Astrocyte (in vitro differentiated cells and primary cell): ENCODE results near the gene HOXA7. TPM values are rescaled to one million over a fixed set of nuclear protein-coding genes. Genes with fewer than 3 reads are reported as not detected.

Experiments used
- DNase-seq: peaks from one replicate; pipeline ENCODE4 v3.0.0-alpha.2; 2010; ENCODE audit warnings: low read depth
- FAIRE-seq: peaks from 2 replicates; lab custom pipeline; 2011; peaks lifted over from hg19 to GRCh38; lab: Jason Lieb, UNC
- H2AFZ ChIP-seq: 2 replicates; pipeline ENCODE4 v1.6.0; 2012; ENCODE audit warnings: low read depth, low read length, inconsistent platforms
- H3K27ac ChIP-seq: 2 replicates; pipeline ENCODE4 v1.5.1; 2011; ENCODE audit warnings: low read depth, low read length, inconsistent platforms
- H3K27me3 ChIP-seq: 2 replicates; pipeline ENCODE4 v1.6.0; 2011; ENCODE audit warnings: low read length, inconsistent platforms; ENCODE audit not compliant: insufficient read depth
- H3K36me3 ChIP-seq: 2 replicates; pipeline ENCODE4 v1.5.1; 2011; ENCODE audit warnings: low read length, inconsistent platforms; ENCODE audit not compliant: insufficient read depth
- H3K4me1 ChIP-seq: 2 replicates; pipeline ENCODE4 v1.5.1; 2011; ENCODE audit warnings: low read length, inconsistent platforms; ENCODE audit not compliant: insufficient read depth
- H3K4me2 ChIP-seq: 2 replicates; pipeline ENCODE4 v1.6.0; 2012; ENCODE audit warnings: low read length, inconsistent platforms
- H3K4me3 ChIP-seq: 2 replicates; pipeline ENCODE4 v1.5.1; 2011; ENCODE audit warnings: low read depth, mild to moderate bottlenecking, low read length, inconsistent platforms; ENCODE audit not compliant: insufficient read depth
- H3K79me2 ChIP-seq: 2 replicates; pipeline ENCODE4 v1.6.0; 2012; ENCODE audit warnings: mild to moderate bottlenecking, low read length, inconsistent platforms; ENCODE audit not compliant: insufficient read depth
- H3K9ac ChIP-seq: 2 replicates; pipeline ENCODE4 v1.6.0; 2012; ENCODE audit warnings: mild to moderate bottlenecking, low read length, inconsistent platforms
- H3K9me3 ChIP-seq: 2 replicates; pipeline ENCODE4 v1.5.1; 2012; ENCODE audit warnings: low read depth, mild to moderate bottlenecking, low read length, inconsistent platforms; ENCODE audit not compliant: insufficient read depth
- H4K20me1 ChIP-seq: 2 replicates; pipeline ENCODE4 v1.6.0; 2012; ENCODE audit warnings: low read length, inconsistent platforms; ENCODE audit not compliant: insufficient read depth
- H3K27ac Mint-ChIP-seq: one replicate; pipeline ENCODE4 v1.8.0; 2021; ENCODE audit warnings: mild to moderate bottlenecking, mixed read lengths; ENCODE audit not compliant: unreplicated experiment
- H3K27me3 Mint-ChIP-seq: one replicate; pipeline ENCODE4 v1.8.0; 2021; ENCODE audit warnings: low read depth, mixed read lengths; ENCODE audit not compliant: unreplicated experiment
- H3K36me3 Mint-ChIP-seq: one replicate; pipeline ENCODE4 v1.8.0; 2021; ENCODE audit warnings: low read depth, mixed read lengths; ENCODE audit not compliant: unreplicated experiment
- H3K4me1 Mint-ChIP-seq: one replicate; pipeline ENCODE4 v1.8.0; 2021; ENCODE audit warnings: low read depth, mixed read lengths; ENCODE audit not compliant: unreplicated experiment
- H3K4me3 Mint-ChIP-seq: one replicate; pipeline ENCODE4 v1.8.0; 2021; ENCODE audit warnings: mild to moderate bottlenecking, moderate library complexity, mixed read lengths; ENCODE audit not compliant: unreplicated experiment
- H3K9me3 Mint-ChIP-seq: one replicate; pipeline ENCODE4 v1.8.0; 2021; ENCODE audit warnings: mild to moderate bottlenecking, mixed read lengths; ENCODE audit not compliant: unreplicated experiment
- EZH2 ChIP-seq: IDR thresholded peaks from 2 replicates; pipeline ENCODE4 v1.6.1; 2012; ENCODE audit warnings: mild to moderate bottlenecking, low read length, inconsistent platforms; ENCODE audit not compliant: insufficient read depth
- total RNA-seq: library from RNA; stranded (reverse); gene quantifications from 2 replicates; pipeline ENCODE4 v1.2.1, GENCODE V29; 2021
- TF ChIP-seq, protein P1 (sequence below): IDR thresholded peaks from 2 replicates; pipeline ENCODE4 v1.5.1; 2011; ENCODE audit warnings: low read depth, mild to moderate bottlenecking, inconsistent platforms, low read length, moderate library complexity; ENCODE audit not compliant: insufficient read depth

The HOXA7 gene
- total RNA-seq, 1 donor from 2014 or later, result not detected

- no peak overlapping the region for H3K9ac ChIP-seq
- DNase-seq (no peak), FAIRE-seq (no peak)
- no peak overlapping the region for H3K4me3 ChIP-seq
- peaks cover 70% of the 10 kb centered on the region for H3K27me3 Mint-ChIP-seq
- peaks cover 33% of the 10 kb centered on the region for H3K9me3 Mint-ChIP-seq
- H4K20me1 ChIP-seq, result peaks cover 6% of the 10 kb centered on the region
- H3K79me2 ChIP-seq, result no peaks in the 10 kb centered on the region
- peaks cover 5% of the 10 kb centered on the region for H3K4me1 ChIP-seq
- H3K27me3 ChIP-seq, result peaks cover 92% of the 10 kb centered on the region
- TF ChIP-seq, protein P1, sequence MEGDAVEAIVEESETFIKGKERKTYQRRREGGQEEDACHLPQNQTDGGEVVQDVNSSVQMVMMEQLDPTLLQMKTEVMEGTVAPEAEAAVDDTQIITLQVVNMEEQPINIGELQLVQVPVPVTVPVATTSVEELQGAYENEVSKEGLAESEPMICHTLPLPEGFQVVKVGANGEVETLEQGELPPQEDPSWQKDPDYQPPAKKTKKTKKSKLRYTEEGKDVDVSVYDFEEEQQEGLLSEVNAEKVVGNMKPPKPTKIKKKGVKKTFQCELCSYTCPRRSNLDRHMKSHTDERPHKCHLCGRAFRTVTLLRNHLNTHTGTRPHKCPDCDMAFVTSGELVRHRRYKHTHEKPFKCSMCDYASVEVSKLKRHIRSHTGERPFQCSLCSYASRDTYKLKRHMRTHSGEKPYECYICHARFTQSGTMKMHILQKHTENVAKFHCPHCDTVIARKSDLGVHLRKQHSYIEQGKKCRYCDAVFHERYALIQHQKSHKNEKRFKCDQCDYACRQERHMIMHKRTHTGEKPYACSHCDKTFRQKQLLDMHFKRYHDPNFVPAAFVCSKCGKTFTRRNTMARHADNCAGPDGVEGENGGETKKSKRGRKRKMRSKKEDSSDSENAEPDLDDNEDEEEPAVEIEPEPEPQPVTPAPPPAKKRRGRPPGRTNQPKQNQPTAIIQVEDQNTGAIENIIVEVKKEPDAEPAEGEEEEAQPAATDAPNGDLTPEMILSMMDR, result no peak
- TF ChIP-seq EZH2, result no peak
- H3K27ac Mint-ChIP-seq, result peak overlapping the region; percentile 72
- no peak overlapping the region for H3K4me3 Mint-ChIP-seq
- no peaks in the 10 kb centered on the region for H3K36me3 Mint-ChIP-seq
- no peak overlapping the region for H3K4me2 ChIP-seq
- no peak overlapping the region for H2AFZ ChIP-seq
- H3K9me3 ChIP-seq, result peaks cover 16% of the 10 kb centered on the region
- H3K27ac ChIP-seq, result no peak overlapping the region
- H3K4me1 Mint-ChIP-seq, result no peaks in the 10 kb centered on the region
- no peaks in the 10 kb centered on the region for H3K36me3 ChIP-seq
Observed at GRCh38 chr7:27171325-27171636, 14.8 kb upstream of the HOXA7 start.

GRCh38 chr7:27170426-27171324, 14.2 kb upstream of the HOXA7 start:
- peaks cover 16% of the 10 kb centered on the region for H3K9me3 ChIP-seq
- Mint-ChIP-seq H3K4me3 (no peak overlapping the region), H3K4me1 (no peaks in the 10 kb centered on the region), H3K9me3 (peaks cover 34% of the 10 kb centered on the region), H3K36me3 (no peaks in the 10 kb centered on the region), H3K27ac (peak overlapping the region; percentile 72), H3K27me3 (peaks cover 67% of the 10 kb centered on the region)
- FAIRE-seq (peak; percentile 5), DNase-seq (no peak)
- no peak overlapping the region for H3K27ac ChIP-seq
- TF ChIP-seq, protein P1, result no peak
- no peak for TF ChIP-seq EZH2
- no peak overlapping the region for H2AFZ ChIP-seq
- H3K4me2 ChIP-seq, result no peak overlapping the region
- no peak overlapping the region for H3K4me3 ChIP-seq
- H3K27me3 ChIP-seq, result peaks cover 92% of the 10 kb centered on the region
- no peak overlapping the region for H3K9ac ChIP-seq
- H3K36me3 ChIP-seq, result no peaks in the 10 kb centered on the region
- H4K20me1 ChIP-seq, result peaks cover 6% of the 10 kb centered on the region
- peaks cover 5% of the 10 kb centered on the region for H3K4me1 ChIP-seq
- H3K79me2 ChIP-seq, result no peaks in the 10 kb centered on the region
